Neural cell (in vitro differentiated cells): Measurements from ENCODE around the gene ZNF837. TPM values are rescaled to one million over a fixed set of nuclear protein-coding genes. Genes with fewer than 3 reads are reported as not detected.

ENCODE experiments used
- H2AFZ ChIP-seq: fragments of 200-600, 300-800 bp; sonication (generic), shearing (Covaris generic); 2 replicates; pipeline ENCODE4 v1.6.0; 2014; ENCODE audit warnings: low read depth, mild to moderate bottlenecking, antibody characterized with exemption, low read length, moderate library complexity
- H3F3A ChIP-seq: fragments of 200-600 bp; shearing (Covaris generic); 2 replicates; pipeline ENCODE4 v1.6.1; 2016; ENCODE audit warnings: mild to moderate bottlenecking, moderate library complexity, mixed read lengths, antibody characterized with exemption, low read length; ENCODE audit not compliant: insufficient read depth, poor library complexity, severe bottlenecking
- H3K27ac ChIP-seq: fragments of 200-600, 300-800 bp; sonication (generic), shearing (Covaris generic); 2 replicates; pipeline ENCODE4 v1.5.1; 2014; ENCODE audit warnings: mild to moderate bottlenecking, low read length, moderate library complexity
- H3K27me3 ChIP-seq: fragments of 300-800, 200-600 bp; sonication (generic), shearing (Covaris generic); 2 replicates; pipeline ENCODE4 v1.6.0; 2014; ENCODE audit warnings: mild to moderate bottlenecking, low read depth, low read length, moderate library complexity; ENCODE audit not compliant: insufficient read depth
- H3K36me3 ChIP-seq: fragments of 300-800, 200-600 bp; sonication (generic), shearing (Covaris generic); 2 replicates; pipeline ENCODE4 v1.5.1; 2014; ENCODE audit warnings: mild to moderate bottlenecking, antibody characterized with exemption, low read length, moderate library complexity; ENCODE audit not compliant: insufficient read depth
- H3K4me2 ChIP-seq: fragments of 300-800, 200-600 bp; sonication (generic), shearing (Covaris generic); 2 replicates; pipeline ENCODE4 v1.6.0; 2014; ENCODE audit warnings: mild to moderate bottlenecking, low read length
- H3K4me3 ChIP-seq: fragments of 300-800, 200-600 bp; sonication (generic), shearing (Covaris generic); 2 replicates; pipeline ENCODE4 v1.5.1; 2014; ENCODE audit warnings: mild to moderate bottlenecking, low read length, moderate library complexity
- H3K79me2 ChIP-seq: fragments of 200-600 bp; shearing (Covaris generic); replicated peaks from 2 replicates; pipeline ENCODE4 v1.6.0; 2014; ENCODE audit warnings: mild to moderate bottlenecking, low read length, moderate library complexity; ENCODE audit not compliant: insufficient read depth
- H3K9ac ChIP-seq: fragments of 300-800, 200-600 bp; sonication (generic), shearing (Covaris generic); 2 replicates; pipeline ENCODE4 v1.6.1; 2016; ENCODE audit warnings: mild to moderate bottlenecking, low read length, mixed read lengths
- H3K9me2 ChIP-seq: fragments of 200-600 bp; shearing (Covaris generic); 2 replicates; pipeline ENCODE4 v1.6.1; 2016; ENCODE audit warnings: mild to moderate bottlenecking, low read length, mixed read lengths; ENCODE audit not compliant: insufficient read depth
- H3K9me3 ChIP-seq: fragments of 200-600, 300-800 bp; sonication (generic), shearing (Covaris generic); 2 replicates; pipeline ENCODE4 v1.6.1; 2016; ENCODE audit warnings: mild to moderate bottlenecking, mixed run types, low read length, moderate library complexity, mixed read lengths
- H4K20me1 ChIP-seq: fragments of 200-600 bp; shearing (Covaris generic); 2 replicates; pipeline ENCODE4 v1.6.1; 2016; ENCODE audit warnings: mild to moderate bottlenecking, mixed run types; ENCODE audit not compliant: insufficient read depth
- EP300 ChIP-seq: fragments of 450-650 bp; conservative IDR thresholded peaks from 2 replicates; pipeline ENCODE4 v1.6.1; 2014; ENCODE audit warnings: antibody characterized with exemption, mild to moderate bottlenecking, moderate library complexity; ENCODE audit not compliant: poor library complexity, severe bottlenecking
- EZH2 ChIP-seq: fragments of 200-600, 300-800 bp; shearing (Covaris generic), sonication (generic); IDR thresholded peaks from 2 replicates; pipeline ENCODE4 v1.6.1; 2014; ENCODE audit warnings: antibody characterized with exemption, low read length, borderline replicate concordance, mild to moderate bottlenecking; ENCODE audit not compliant: insufficient read depth, poor library complexity, severe bottlenecking
- MXI1 ChIP-seq: fragments of 450-650 bp; conservative IDR thresholded peaks from 2 replicates; pipeline ENCODE4 v1.6.1; 2014; ENCODE audit warnings: antibody characterized with exemption, mild to moderate bottlenecking; ENCODE audit not compliant: poor library complexity, severe bottlenecking
- POLR2AphosphoS5 ChIP-seq: IDR thresholded peaks from 2 replicates; pipeline ENCODE4 v1.6.1; 2012
- RAD21 ChIP-seq: fragments of 450-650 bp; conservative IDR thresholded peaks from 2 replicates; pipeline ENCODE4 v1.6.1; 2014; ENCODE audit warnings: antibody characterized with exemption, mild to moderate bottlenecking, moderate library complexity
- SMC3 ChIP-seq: fragments of 450-650 bp; conservative IDR thresholded peaks from 2 replicates; pipeline ENCODE4 v1.6.1; 2014; ENCODE audit warnings: antibody characterized with exemption, mild to moderate bottlenecking, moderate library complexity; ENCODE audit not compliant: poor library complexity
- TAF1 ChIP-seq: IDR thresholded peaks from 2 replicates; pipeline ENCODE4 v1.6.1; 2012; ENCODE audit warnings: low read depth
- polyA plus RNA-seq: library from polyadenylated mRNA; depleted of rRNA; stranded (reverse); fragments of >200 nt; gene quantifications from 2 replicates; pipeline ENCODE4 v1.2.3, GENCODE V29; 2014
- TF ChIP-seq, protein P1 (sequence below): IDR thresholded peaks from 2 replicates; pipeline ENCODE4 v1.6.1; 2012; ENCODE audit warnings: borderline replicate concordance
- TF ChIP-seq, protein P2 (sequence below): fragments of 450-650 bp; IDR thresholded peaks from 2 replicates; pipeline ENCODE4 v1.5.1; 2014; ENCODE audit warnings: antibody characterized with exemption, mild to moderate bottlenecking, moderate library complexity; ENCODE audit not compliant: poor library complexity, severe bottlenecking

The ZNF837 gene
- polyA plus RNA-seq, 1 donor from 2014 or later = 4.5 TPM

DNA sequence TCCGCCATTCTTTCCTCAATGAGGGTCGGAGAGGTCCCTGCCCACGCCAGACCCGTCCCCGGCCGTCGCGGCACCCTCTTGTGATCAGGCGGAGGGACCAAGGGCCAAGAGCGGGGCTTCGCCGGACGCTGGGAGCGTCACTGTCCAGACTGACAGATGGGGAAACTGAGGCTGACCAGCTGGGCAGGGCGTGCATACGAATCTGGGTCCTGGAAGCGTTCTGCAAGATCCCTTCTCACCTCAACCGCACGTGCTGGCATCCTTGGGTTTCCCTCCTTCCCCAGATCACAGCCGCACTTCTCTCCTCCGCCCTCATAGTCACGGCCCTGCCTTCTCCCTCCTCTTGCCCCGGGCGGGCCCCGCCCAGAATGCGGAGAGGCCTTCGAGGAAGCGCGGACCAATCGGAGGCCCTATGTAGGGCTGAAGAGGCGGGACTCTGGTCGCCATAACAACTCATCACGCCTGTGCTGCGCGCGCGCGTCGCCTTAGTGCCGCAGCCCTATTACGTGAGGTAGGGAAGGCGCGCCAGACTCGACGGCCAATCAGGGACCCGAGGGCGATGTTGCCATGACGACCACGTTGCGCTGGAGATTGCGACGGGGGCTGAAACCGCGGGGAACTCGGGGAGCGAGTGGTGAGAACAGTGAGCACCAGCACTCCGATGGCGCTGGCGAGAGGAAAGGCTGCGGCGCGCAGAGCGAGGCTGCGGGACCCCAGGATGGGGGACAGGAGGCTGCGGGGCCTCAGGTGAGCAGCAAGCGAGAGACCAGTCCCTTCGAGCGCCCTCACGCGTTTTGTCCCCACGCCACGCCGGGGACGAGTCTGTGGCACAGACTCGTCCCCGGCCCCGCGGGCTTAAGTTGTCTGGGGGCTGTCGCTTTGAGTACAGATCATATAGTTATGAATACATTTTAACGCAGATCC is 20.3 kb upstream of the ZNF837 start:
- Histone ChIP-seq H3K4me3 (peak overlapping the region; percentile 81), H3K4me2 (peak overlapping the region; percentile 99), H3F3A (no peaks in the 10 kb centered on the region), H4K20me1 (no peaks in the 10 kb centered on the region), H3K36me3 (no peaks in the 10 kb centered on the region), H2AFZ (peak overlapping the region; percentile 69), H3K27ac (peak overlapping the region; percentile 91), H3K79me2 (peaks cover 12% of the 10 kb centered on the region), H3K27me3 (no peaks in the 10 kb centered on the region), H3K9me3 (no peaks in the 10 kb centered on the region), H3K9ac (peak overlapping the region; percentile 83), H3K9me2 (no peaks in the 10 kb centered on the region)
- TF ChIP-seq, protein P1, sequence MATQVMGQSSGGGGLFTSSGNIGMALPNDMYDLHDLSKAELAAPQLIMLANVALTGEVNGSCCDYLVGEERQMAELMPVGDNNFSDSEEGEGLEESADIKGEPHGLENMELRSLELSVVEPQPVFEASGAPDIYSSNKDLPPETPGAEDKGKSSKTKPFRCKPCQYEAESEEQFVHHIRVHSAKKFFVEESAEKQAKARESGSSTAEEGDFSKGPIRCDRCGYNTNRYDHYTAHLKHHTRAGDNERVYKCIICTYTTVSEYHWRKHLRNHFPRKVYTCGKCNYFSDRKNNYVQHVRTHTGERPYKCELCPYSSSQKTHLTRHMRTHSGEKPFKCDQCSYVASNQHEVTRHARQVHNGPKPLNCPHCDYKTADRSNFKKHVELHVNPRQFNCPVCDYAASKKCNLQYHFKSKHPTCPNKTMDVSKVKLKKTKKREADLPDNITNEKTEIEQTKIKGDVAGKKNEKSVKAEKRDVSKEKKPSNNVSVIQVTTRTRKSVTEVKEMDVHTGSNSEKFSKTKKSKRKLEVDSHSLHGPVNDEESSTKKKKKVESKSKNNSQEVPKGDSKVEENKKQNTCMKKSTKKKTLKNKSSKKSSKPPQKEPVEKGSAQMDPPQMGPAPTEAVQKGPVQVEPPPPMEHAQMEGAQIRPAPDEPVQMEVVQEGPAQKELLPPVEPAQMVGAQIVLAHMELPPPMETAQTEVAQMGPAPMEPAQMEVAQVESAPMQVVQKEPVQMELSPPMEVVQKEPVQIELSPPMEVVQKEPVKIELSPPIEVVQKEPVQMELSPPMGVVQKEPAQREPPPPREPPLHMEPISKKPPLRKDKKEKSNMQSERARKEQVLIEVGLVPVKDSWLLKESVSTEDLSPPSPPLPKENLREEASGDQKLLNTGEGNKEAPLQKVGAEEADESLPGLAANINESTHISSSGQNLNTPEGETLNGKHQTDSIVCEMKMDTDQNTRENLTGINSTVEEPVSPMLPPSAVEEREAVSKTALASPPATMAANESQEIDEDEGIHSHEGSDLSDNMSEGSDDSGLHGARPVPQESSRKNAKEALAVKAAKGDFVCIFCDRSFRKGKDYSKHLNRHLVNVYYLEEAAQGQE = peak; percentile 87
- TF ChIP-seq SMC3 (peak; percentile 50), TAF1 (peak; percentile 96), RAD21 (peak; percentile 41), MXI1 (peak; percentile 96), EP300 (peak; percentile 81), EZH2 (no peak), POLR2AphosphoS5 (peak; percentile 95)
- TF ChIP-seq, protein P2, sequence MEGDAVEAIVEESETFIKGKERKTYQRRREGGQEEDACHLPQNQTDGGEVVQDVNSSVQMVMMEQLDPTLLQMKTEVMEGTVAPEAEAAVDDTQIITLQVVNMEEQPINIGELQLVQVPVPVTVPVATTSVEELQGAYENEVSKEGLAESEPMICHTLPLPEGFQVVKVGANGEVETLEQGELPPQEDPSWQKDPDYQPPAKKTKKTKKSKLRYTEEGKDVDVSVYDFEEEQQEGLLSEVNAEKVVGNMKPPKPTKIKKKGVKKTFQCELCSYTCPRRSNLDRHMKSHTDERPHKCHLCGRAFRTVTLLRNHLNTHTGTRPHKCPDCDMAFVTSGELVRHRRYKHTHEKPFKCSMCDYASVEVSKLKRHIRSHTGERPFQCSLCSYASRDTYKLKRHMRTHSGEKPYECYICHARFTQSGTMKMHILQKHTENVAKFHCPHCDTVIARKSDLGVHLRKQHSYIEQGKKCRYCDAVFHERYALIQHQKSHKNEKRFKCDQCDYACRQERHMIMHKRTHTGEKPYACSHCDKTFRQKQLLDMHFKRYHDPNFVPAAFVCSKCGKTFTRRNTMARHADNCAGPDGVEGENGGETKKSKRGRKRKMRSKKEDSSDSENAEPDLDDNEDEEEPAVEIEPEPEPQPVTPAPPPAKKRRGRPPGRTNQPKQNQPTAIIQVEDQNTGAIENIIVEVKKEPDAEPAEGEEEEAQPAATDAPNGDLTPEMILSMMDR = no peak

DNA sequence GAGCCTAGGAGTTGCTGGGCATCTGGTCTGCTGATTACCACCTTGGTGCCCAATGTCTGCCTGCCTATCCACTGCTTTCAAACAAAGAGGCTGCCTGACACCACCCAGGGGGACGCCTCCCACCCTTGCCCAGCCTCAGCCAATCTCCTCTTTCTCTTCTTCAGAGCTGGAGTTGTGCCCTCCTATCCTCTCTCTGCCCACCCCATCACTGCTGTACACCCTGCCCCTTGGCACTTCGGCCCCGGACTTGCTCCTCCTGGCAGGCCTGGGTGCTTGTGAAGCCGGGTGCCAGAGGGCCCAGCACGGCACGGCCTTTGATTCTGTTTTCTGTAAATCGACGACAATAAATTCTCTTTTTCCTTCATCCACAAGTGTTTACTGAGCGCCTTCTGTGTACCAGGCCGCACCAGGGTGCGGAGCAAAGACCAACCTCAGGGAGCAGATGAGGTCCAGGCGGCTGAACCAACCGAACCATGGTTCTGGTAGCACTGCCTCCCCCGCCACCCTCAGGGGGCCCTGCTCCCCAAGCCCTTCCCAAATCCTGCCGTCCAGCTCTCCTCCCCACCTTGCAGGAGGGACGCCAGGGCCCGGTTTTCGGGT is 19.6 kb upstream of the ZNF837 start:
- no peaks in the 10 kb centered on the region for H4K20me1 ChIP-seq
- no peaks in the 10 kb centered on the region for H3K9me2 ChIP-seq
- H3K27me3 ChIP-seq = no peaks in the 10 kb centered on the region
- TF ChIP-seq SMC3 (no peak), EP300 (no peak), TAF1 (no peak), POLR2AphosphoS5 (no peak), RAD21 (no peak), MXI1 (no peak), EZH2 (no peak)
- TF ChIP-seq, protein P1 = no peak
- TF ChIP-seq, protein P2 = no peak
- peaks cover 12% of the 10 kb centered on the region for H3K79me2 ChIP-seq
- peak overlapping the region; percentile 80 for H3K9ac ChIP-seq
- H3K4me3 ChIP-seq = peak overlapping the region; percentile 81
- peak overlapping the region; percentile 60 for H2AFZ ChIP-seq
- no peaks in the 10 kb centered on the region for H3K36me3 ChIP-seq
- peak overlapping the region; percentile 99 for H3K4me2 ChIP-seq
- peak overlapping the region; percentile 81 for H3K27ac ChIP-seq
- no peaks in the 10 kb centered on the region for H3K9me3 ChIP-seq
- H3F3A ChIP-seq = no peaks in the 10 kb centered on the region
